T47D (cell line): ENCODE results near the gene SCRN1.
"Not testable (repeated sequence)": the region's sequence is repeated elsewhere in the genome, so short reads cannot be mapped to it uniquely, and the experiment has no call there.

Source experiments
- DNase-seq, 2 experiments: peaks; one replicate each; pipeline versions ENCODE4 v3.0.0 to v3.0.0-alpha.2; 2011 to 2012; ENCODE audit warnings: low read depth in 1 of 2, low spot score in 1 of 2
- JUND ChIP-seq: IDR thresholded peaks from 2 replicates; pipeline ENCODE4 v1.6.1; 2012; ENCODE audit warnings: low read depth
- in situ Hi-C: cut with HindIII; loops from 2 replicates; pipeline ENCODE4 v1.10.0; 2016; ENCODE audit warnings: low sequenced_read_pairs, low pct_unique_long_range_greater_than_20kb

SCRN1 gene

DNA sequence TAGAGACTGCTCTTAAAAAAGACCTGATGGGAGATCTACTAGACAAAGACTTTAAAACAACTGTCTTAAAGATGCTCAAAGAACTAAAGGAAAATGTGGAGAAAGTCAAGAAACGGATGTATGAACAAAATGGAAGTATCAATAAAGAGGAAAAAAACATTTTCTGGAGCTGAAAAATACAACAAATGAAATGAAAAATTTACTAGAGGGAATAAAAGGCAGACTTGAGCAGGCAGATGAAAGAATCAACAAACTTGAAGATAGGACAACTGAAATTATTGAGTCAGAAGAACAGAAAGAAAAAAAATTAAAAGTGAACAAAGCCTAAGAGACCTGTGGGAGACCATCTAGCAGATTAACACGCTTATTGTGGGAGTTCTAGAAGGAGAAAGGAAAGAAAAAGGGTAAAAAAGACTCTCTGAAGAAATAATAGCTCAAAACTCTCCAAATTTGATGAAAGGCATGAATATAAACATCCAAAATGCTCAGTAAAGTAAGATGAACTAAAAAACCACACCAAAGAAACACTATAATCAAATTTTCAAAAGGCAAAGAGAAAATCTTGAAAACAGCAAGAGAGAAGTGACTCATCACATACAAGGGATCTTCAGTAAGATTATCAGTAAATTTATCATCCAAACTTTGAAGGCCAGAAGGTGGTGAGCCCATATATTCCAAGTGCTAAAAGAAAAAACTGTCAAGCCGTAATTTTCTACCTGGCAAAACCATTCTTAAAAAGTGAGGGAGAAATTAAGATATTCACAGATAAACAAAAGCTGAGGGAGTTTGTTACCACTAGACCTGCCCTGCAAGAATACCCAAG, 83.2 kb downstream of the SCRN1 start:
- TF ChIP-seq JUND, result no peak
- in situ Hi-C loops, result no loop called here
- DNase-seq, result no peak

DNA sequence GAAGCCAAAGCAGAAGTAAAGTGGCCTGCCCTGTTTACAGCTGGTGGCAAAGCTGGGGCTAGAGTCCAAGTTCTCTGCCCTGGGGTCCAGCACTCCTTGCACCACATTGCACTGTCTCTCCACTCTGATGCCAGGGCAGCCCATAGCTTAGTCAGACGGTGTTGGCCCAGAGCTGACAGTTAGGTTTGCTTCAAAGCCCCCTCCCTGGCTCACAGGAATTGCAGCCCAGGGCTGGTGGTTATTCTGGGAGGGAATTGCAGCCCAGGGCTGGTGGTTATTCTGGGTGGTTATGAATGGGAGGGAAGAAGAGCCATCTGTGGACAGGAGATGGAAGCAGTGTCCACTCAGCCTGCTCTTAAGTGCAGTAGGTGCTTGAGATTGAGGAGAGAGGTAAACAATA, 88.9 kb downstream of the SCRN1 start:
- DNase-seq, result no peak
- in situ Hi-C loops, result no loop called here
- no peak for TF ChIP-seq JUND

DNA sequence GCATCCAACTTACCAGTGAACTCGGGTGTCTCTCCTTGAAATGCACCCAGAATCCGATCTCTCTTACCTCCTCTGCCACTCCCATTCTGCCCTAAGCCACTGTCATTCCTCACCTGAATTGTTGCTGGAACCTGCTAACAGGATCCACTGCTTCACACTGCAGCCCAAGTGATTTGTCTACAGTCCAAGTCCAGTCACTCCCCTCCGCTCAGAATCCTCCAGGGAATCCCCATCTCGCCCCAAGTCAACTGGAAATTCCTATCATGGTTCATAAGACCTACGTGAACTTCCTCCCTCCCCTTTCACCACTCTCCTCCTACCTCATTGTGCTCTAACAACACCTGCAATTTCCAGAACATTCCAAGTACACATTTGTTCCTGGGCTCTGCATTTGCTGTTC, 91.3 kb downstream of the SCRN1 start:
- DNase-seq, result no peak
- in situ Hi-C loops, result no loop called here
- TF ChIP-seq JUND, result no peak

DNA sequence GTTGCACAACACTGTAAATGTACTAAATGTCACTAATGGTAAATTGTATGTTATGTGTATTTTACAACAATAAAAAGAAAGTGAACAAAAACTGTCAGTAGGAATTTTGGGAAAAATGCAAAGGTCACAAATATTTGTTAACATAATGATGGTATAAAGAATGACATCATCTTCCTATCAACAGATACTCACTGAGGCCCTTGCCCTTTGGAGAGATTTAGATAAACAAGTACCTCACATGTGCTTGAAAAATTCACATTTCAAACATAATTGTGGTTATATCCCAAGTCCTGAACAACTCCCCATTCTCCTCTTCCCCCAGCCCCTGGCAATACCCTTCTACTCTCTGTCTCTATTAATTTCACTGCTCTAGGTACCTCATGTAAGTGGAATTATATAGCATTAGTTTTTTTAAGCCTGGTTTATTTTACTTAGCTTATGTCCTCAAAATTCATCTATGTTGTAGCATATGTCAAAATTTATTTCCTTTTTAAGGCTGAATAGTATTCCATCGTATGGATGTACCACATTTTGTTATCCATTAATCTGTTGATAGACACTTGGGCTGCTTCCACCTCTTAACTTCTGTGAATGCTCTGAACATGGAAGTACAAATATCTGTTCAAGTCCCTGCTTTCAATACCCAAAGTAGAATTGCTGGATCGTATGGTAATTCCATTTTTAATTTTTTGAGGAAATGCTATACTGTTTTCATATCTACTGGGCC, 92.8 kb downstream of the SCRN1 start:
- no peak for TF ChIP-seq JUND
- no peak for DNase-seq
- in situ Hi-C loops, result no loop called here

DNA sequence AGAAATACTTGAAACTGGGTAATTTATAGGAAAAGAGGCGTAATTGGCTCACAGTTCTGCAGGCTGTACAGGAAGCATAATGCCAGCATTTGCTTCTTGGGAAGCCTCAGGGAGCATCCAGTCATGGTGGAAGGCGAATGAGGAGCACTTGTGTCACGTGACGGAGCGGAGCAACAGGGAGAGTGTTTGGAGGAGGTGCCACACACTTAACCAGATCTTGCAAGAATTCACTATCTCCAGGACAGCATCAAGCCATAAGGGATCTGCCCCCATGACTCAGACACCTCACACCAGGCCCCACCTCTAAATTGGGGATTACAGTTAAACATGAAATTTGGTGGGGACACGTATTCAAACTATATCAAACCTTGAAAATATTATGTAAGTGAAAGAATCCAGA, 94.0 kb downstream of the SCRN1 start:
- TF ChIP-seq JUND, result no peak
- DNase-seq, result no peak
- in situ Hi-C loops, result no loop called here

DNA sequence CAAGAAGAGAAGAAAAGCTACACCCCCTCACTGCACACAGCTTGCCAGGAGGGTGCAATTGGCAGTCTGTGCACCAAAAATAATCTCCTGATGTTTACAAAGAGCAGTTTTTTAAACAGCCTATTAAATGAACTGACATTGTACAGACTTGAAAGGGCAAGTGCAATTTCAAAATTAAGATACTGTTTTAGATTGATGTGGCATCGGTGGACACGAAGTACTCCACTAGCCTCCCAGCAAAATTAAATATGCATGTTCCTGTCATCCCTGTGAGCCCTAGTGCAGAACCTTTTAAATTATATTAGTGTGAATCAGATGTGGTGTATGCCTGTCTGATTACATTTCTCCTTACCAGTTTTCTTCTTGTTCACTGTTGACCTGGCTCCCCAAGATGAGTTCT, 95.3 kb downstream of the SCRN1 start:
- no peak for TF ChIP-seq JUND

DNA sequence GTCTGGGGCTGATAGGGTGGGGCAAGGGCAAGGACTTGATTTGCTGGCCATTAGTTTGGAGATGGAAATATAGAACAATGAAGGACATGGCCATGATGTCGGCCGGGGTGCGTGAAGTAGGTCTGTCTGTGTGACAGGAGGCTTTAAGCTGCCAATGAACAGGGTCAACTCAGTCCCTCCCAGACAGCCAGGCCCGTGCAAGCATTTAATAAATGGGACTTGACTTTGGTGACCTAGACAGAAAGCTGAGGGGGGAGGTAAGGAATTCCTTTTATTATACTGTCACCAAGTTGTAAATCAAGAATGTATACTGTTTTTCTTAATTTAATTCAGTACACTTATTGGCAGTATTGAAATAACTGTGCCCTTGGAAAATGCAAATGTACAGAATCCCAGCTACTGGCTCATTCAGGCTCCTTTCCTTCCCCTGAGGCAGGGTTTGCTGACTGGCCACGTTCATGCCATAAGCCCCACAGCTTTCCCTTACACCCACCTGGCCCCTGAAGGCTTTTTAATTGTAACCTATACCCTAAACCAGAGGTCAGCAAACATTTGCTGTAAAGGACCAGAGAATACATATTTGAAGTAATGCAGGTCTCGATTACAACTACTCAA, 96.1 kb downstream of the SCRN1 start:
- no peak for TF ChIP-seq JUND
- DNase-seq, result no peak
- in situ Hi-C loops, result no loop called here

More for the DNA sequence above, 95.3 kb downstream of the SCRN1 start:
- no peak for DNase-seq
- in situ Hi-C loops, result no loop called here

DNA sequence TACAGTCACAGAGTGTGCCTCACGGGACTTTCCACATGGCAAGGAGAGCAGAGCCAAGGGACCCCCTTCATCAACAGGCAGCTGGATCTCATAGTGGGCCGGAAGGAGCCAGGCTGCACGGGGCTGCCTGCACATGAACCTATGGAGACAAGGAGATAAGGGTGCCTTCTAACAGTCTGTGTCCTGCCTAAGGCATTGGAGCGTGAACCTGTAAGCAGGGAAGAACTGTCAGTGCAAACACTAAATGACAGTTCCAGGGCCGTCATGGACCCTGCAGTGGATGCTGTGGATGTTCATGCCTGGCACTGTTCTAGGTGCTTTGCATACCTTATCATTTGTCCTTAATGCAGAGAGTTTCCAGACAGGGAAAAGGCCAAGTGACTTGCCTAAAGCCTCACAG, 97.4 kb downstream of the SCRN1 start:
- in situ Hi-C loops, result no loop called here
- no peak for TF ChIP-seq JUND
- DNase-seq, result no peak

DNA sequence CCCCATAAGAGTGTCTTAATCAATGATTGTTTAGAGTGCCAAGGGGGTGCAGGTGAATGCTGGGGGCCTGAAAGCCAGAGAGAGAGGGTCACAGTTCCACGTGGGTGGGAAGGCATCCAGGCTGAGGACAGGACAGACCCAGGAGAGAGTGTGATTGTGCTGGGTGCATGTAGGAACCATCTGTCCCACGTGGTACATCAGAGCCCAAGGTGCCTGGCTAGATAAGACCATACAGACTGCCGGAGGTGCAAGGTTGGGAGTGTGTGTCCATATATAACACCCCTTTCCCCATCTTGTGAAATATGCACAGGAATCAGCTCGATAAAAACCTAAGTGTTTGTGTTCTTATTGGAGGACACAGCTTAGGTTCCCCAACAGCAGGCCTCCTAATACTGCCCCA, 97.8 kb downstream of the SCRN1 start:
- no peak for DNase-seq
- no peak for TF ChIP-seq JUND
- in situ Hi-C loops, result no loop called here

DNA sequence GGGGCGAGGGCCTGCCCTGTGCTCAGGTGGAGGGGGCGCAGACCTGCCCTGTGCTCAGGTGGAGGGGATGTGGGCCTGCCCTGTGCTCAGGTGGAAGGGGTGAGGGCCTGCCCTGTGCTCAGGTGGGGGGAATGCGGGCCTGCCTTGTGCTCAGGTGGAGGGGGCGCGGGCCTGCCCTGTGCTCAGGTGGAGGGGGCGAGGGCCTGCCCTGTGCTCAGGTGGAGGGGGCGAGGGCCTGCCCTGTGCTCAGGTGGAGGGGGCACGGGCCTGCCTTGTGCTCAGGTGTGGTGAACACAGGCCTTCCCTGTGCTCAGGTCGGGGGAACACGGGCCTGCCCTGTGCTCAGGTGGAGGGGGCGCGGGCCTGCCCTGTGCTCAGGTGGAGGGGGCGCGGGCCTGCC, 98.8 kb downstream of the SCRN1 start:
- DNase-seq, in situ Hi-C loops: not testable (repeated sequence)

DNA sequence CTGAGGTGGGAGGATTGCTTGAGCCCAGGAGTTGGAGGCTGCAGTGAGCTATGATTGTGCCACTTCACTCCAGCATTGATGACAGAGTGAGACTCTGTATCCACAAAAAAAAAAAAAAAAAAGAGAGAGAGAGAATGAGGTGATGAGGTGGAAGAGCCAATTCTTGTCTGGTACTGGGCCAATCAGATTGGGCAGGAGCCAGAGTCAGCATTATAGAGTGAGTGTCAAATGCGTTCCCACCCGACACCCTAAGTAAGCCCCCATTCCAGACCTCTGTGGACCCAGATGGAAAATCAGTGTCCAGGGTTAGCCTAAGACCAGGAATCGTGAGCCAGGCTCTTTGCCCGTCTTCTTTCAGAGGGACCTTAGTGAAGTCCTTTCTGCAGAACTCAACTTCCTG, 99.3 kb downstream of the SCRN1 start:
- in situ Hi-C loops, result no loop called here
- no peak for TF ChIP-seq JUND
- no peak for DNase-seq

DNA sequence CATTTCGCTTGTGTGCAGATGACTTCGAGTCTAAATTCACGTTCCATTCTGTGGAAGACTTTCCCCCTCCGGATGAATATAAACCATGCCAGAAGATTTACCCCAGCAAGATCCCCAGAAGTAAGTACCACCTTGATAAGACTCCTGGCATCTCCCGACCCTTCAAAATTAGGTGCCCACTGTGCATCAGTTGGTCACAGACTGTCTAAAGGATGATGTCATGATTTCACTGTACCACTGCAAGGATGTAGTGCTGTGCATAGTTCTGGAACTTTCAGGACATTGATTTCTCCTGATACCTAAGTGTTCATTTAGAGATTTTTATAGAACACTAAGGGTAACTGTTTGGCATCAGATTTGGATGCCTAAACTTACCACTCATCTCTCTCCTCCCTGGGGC, 100.3 kb downstream of the SCRN1 start:
- in situ Hi-C loops, result no loop called here
- DNase-seq, result no peak
- no peak for TF ChIP-seq JUND

DNA sequence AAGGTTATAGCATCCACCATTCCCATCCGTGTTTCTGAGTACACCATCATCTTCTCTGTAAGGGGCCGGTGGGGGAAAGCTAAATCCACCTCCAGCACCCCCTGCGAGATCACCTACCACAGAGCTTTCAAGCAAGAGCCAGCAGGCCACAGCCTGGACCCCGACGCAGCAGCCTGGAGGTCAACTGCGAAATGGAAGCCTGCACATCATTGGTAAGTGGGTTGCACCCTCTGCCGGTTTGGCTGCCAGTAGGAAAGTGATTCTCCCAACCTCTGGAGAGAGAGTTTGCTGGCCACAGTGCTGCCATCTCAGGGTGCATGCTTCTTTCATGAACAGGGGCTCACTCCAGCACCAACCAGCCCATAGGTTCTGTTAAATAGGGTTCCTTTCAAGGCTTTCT, 101.6 kb downstream of the SCRN1 start:
- no peak for DNase-seq
- TF ChIP-seq JUND, result no peak
- in situ Hi-C loops, result no loop called here
